H1 (cell line): ENCODE measurements around the gene TDRD1. TPM values are rescaled to one million over a fixed set of nuclear protein-coding genes. Genes with fewer than 3 reads are reported as not detected.

Experiments used
- CTCF ChIA-PET: fragments of 300-600 bp; sonication (Branson Sonifier 250); formaldehyde crosslinking; loops from one replicate; lab custom pipeline; 2021; ENCODE audit not compliant: partially characterized antibody; lab: Charles Lee
- POLR2A ChIA-PET: fragments of 300-600 bp; sonication (Branson Sonifier 250); formaldehyde crosslinking; loops from one replicate; lab custom pipeline; 2021; ENCODE audit warnings: inconsistent platforms; ENCODE audit not compliant: partially characterized antibody; lab: Charles Lee
- DNase-seq, 2 experiments: peaks; one replicate each; pipeline versions ENCODE4 v3.0.0 to v3.0.0-alpha.2; 2010 to 2022; ENCODE audit warnings: low spot score in 2 of 2, low read depth in 1 of 2, mixed read lengths in 1 of 2
- FAIRE-seq: peaks from 2 replicates; lab custom pipeline; 2011; peaks lifted over from hg19 to GRCh38; lab: Jason Lieb, UNC
- H2AFZ ChIP-seq: 2 replicates; pipeline ENCODE4 v1.8.1; 2012; ENCODE audit warnings: low read length, inconsistent platforms
- H2AK5ac ChIP-seq: 2 replicates; pipeline ENCODE4 v1.6.1; 2013; ENCODE audit warnings: low read depth, low read length
- H2BK120ac ChIP-seq: replicated peaks from 2 replicates; pipeline ENCODE3; 2013; ENCODE audit warnings: low read depth, low read length, inconsistent platforms
- H2BK12ac ChIP-seq: 2 replicates; pipeline ENCODE4 v1.6.1; 2013; ENCODE audit warnings: low read depth, low read length
- H2BK15ac ChIP-seq: 2 replicates; pipeline ENCODE4 v1.6.1; 2013; ENCODE audit warnings: low read length
- H2BK20ac ChIP-seq: 2 replicates; pipeline ENCODE4 v1.6.1; 2013; ENCODE audit warnings: low read length
- H2BK5ac ChIP-seq: 2 replicates; pipeline ENCODE4 v1.6.1; 2013; ENCODE audit warnings: low read depth, low read length
- H3K14ac ChIP-seq: 2 replicates; pipeline ENCODE4 v1.6.1; 2013; ENCODE audit warnings: inconsistent platforms; ENCODE audit not compliant: insufficient read length
- H3K18ac ChIP-seq: 2 replicates; pipeline ENCODE4 v1.6.1; 2013; ENCODE audit warnings: low read length; ENCODE audit errors: extremely low read depth
- H3K23ac ChIP-seq: 2 replicates; pipeline ENCODE4 v1.6.1; 2013; ENCODE audit warnings: inconsistent platforms; ENCODE audit not compliant: insufficient read length
- H3K23me2 ChIP-seq: 2 replicates; pipeline ENCODE4 v1.6.1; 2013; ENCODE audit warnings: low read depth, low read length
- H3K27ac ChIP-seq: 2 replicates; pipeline ENCODE4 v1.6.1; 2011; ENCODE audit warnings: low read depth, low read length, inconsistent platforms
- H3K27me3 ChIP-seq, 4 experiments: replicated peaks in 1 of 4; 1 replicate in 1 of 4; 2 replicates in 3 of 4; pipeline versions ENCODE4 v1.6.1 to v1.8.1; 2011 to 2013; ENCODE audit warnings: low read length in 3 of 4, mild to moderate bottlenecking in 3 of 4, inconsistent platforms in 2 of 4, mixed read lengths in 2 of 4, moderate library complexity in 1 of 4; ENCODE audit not compliant: control insufficient read depth in 3 of 4, insufficient read depth in 3 of 4; ENCODE audit errors: extremely low read depth in 1 of 4
- H3K36me3 ChIP-seq, 4 experiments: 2 replicates each; pipeline versions ENCODE4 v1.6.1 to v1.8.1; 2011 to 2013; ENCODE audit warnings: mild to moderate bottlenecking in 4 of 4, low read length in 3 of 4, moderate library complexity in 2 of 4, control low read depth in 1 of 4, inconsistent platforms in 1 of 4; ENCODE audit not compliant: insufficient read depth in 4 of 4, control insufficient read depth in 2 of 4
- H3K4ac ChIP-seq: replicated peaks from 2 replicates; pipeline ENCODE3; 2013; ENCODE audit warnings: low read length, low read depth, mixed read lengths, inconsistent platforms; ENCODE audit not compliant: insufficient read length
- H3K4me1 ChIP-seq, 4 experiments: replicated peaks in 1 of 4; 1 replicate in 1 of 4; 2 replicates in 3 of 4; pipeline versions ENCODE4 v1.6.1 to v1.8.1; 2011 to 2013; ENCODE audit warnings: low read length in 3 of 4, inconsistent platforms in 2 of 4, mixed read lengths in 1 of 4; ENCODE audit not compliant: insufficient read depth in 4 of 4, control insufficient read depth in 3 of 4
- H3K4me2 ChIP-seq, 2 experiments: 2 replicates each; pipeline versions ENCODE4 v1.6.1 to v1.8.1; 2011 to 2013; ENCODE audit warnings: low read depth in 2 of 2, low read length in 2 of 2, control low read depth in 1 of 2, inconsistent platforms in 1 of 2, mild to moderate bottlenecking in 1 of 2; ENCODE audit not compliant: insufficient read depth in 1 of 2
- H3K4me3 ChIP-seq, 4 experiments: fragments of 200-600, 300-600 bp in 1 of 4; sonication (generic), shearing (Covaris generic), sonication (Bioruptor Twin) in 1 of 4; 2 replicates each; pipeline versions ENCODE4 v1.5.1 to v1.8.1; 2011 to 2016; ENCODE audit warnings: low read length in 4 of 4, low read depth in 3 of 4, control low read depth in 2 of 4, inconsistent platforms in 2 of 4, mild to moderate bottlenecking in 2 of 4, mixed read lengths in 1 of 4, moderate library complexity in 1 of 4; ENCODE audit not compliant: insufficient read depth in 2 of 4; ENCODE audit errors: extremely low read depth in 1 of 4
- H3K56ac ChIP-seq: replicated peaks from 2 replicates; pipeline ENCODE3; 2013; ENCODE audit warnings: low read depth, mild to moderate bottlenecking, mixed read lengths, low read length, inconsistent platforms; ENCODE audit not compliant: insufficient read length
- H3K79me1 ChIP-seq: 2 replicates; pipeline ENCODE4 v1.6.1; 2013; ENCODE audit warnings: low read depth, low read length, control low read depth
- H3K79me2 ChIP-seq, 2 experiments: 2 replicates each; pipeline versions ENCODE4 v1.6.1 to v1.8.1; 2012 to 2013; ENCODE audit warnings: low read length in 2 of 2, mild to moderate bottlenecking in 2 of 2, inconsistent platforms in 1 of 2; ENCODE audit not compliant: insufficient read depth in 2 of 2, control insufficient read depth in 1 of 2
- H3K9ac ChIP-seq, 4 experiments: replicated peaks in 1 of 4; 1 replicate in 1 of 4; 2 replicates in 3 of 4; pipeline versions ENCODE4 v1.6.1 to v1.8.1; 2011 to 2013; ENCODE audit warnings: low read depth in 3 of 4, low read length in 3 of 4, control low read depth in 2 of 4, mild to moderate bottlenecking in 2 of 4, moderate library complexity in 2 of 4, inconsistent platforms in 1 of 4; ENCODE audit errors: extremely low read depth in 1 of 4
- H3K9me3 ChIP-seq, 2 experiments: 2 replicates each; pipeline versions ENCODE4 v1.6.1 to v1.8.1; 2012 to 2013; ENCODE audit warnings: mild to moderate bottlenecking in 2 of 2, moderate library complexity in 2 of 2, control low read depth in 1 of 2, inconsistent platforms in 1 of 2, low read depth in 1 of 2, low read length in 1 of 2, mixed read lengths in 1 of 2; ENCODE audit not compliant: insufficient read depth in 2 of 2
- H4K20me1 ChIP-seq, 2 experiments: replicated peaks in 1 of 2; 2 replicates each; pipeline versions ENCODE3 to v1.8.1; 2011 to 2013; ENCODE audit warnings: inconsistent platforms in 2 of 2, low read length in 2 of 2, mild to moderate bottlenecking in 1 of 2; ENCODE audit not compliant: insufficient read depth in 2 of 2, control insufficient read depth in 1 of 2
- H4K5ac ChIP-seq: 2 replicates; pipeline ENCODE4 v1.6.1; 2013; ENCODE audit warnings: low read length, low read depth, mixed read lengths, inconsistent platforms; ENCODE audit not compliant: insufficient read length
- H4K8ac ChIP-seq: 2 replicates; pipeline ENCODE4 v1.8.0; 2013; ENCODE audit warnings: mild to moderate bottlenecking, moderate library complexity, low read length, inconsistent platforms; ENCODE audit not compliant: insufficient read depth; ENCODE audit errors: extremely low read depth
- H4K91ac ChIP-seq: replicated peaks from 2 replicates; pipeline ENCODE3; 2013; ENCODE audit warnings: low read length, mixed read lengths, inconsistent platforms; ENCODE audit not compliant: insufficient read length
- CHD1 ChIP-seq: IDR thresholded peaks from 2 replicates; pipeline ENCODE4 v1.6.1; 2012; ENCODE audit warnings: low read depth, low read length, improper control_type of control experiment
- JUN ChIP-seq: IDR thresholded peaks from 2 replicates; pipeline ENCODE4 v1.6.1; 2011; ENCODE audit warnings: low read depth, mild to moderate bottlenecking, improper control_type of control experiment, low read length
- PHF8 ChIP-seq: fragments of 200-600 bp; sonication (generic); conservative IDR thresholded peaks from 2 replicates; pipeline ENCODE4 v1.7.1; 2012; ENCODE audit warnings: low read depth, mild to moderate bottlenecking, inconsistent platforms, low read length, moderate library complexity
- POLR2AphosphoS5 ChIP-seq: IDR thresholded peaks from 2 replicates; pipeline ENCODE4 v1.6.1; 2011; ENCODE audit warnings: low read depth, low read length
- POU5F1 ChIP-seq: IDR thresholded peaks from 2 replicates; pipeline ENCODE4 v1.6.1; 2011; ENCODE audit warnings: low read depth, mild to moderate bottlenecking, low read length, moderate library complexity
- RBBP5 ChIP-seq: IDR thresholded peaks from 2 replicates; pipeline ENCODE4 v1.7.1; 2012; ENCODE audit warnings: low read depth, mild to moderate bottlenecking, inconsistent platforms, low read length, moderate library complexity, borderline replicate concordance
- WGBS, 2 experiments: shearing (Covaris generic) in 1 of 2; methylation state at CpG; one replicate each; pipeline versions ENCODE4 v1.1.6 to v1.1.7; 2013 to 2015; ENCODE audit warnings: low lambda C conversion rate in 2 of 2, mixed read lengths in 2 of 2, inconsistent platforms in 1 of 2, low coverage in 1 of 2, missing lambda C conversion rate in 1 of 2; ENCODE audit not compliant: insufficient replicate concordance in 2 of 2, insufficient coverage in 1 of 2, insufficient read length in 1 of 2; ENCODE audit errors: extremely low coverage in 1 of 2, missing lambda C conversion rate in 1 of 2; 5-methylcytosine and 5-hydroxymethylcytosine counted together
- polyA plus RNA-seq, 7 experiments: library from polyadenylated mRNA; depleted of rRNA in 3 of 7; stranded (reverse) in 5 of 7; unstranded in 2 of 7; fragments of >200 nt in 5 of 7; fragments of 200-250 nt in 2 of 7; gene quantifications; 1 replicate in 5 of 7; 2 replicates in 1 of 7; 4 replicates in 1 of 7; pipeline versions ENCODE4 v1.2.1 to v1.2.3, GENCODE V29; 2011 to 2013; ENCODE audit warnings: missing spikeins in 2 of 7, mixed read lengths in 2 of 7
- total RNA-seq: library from RNA; stranded (reverse); fragmentation: NEBNext Ultra II Directional; extraction: Animal tissue kit (Norgen Biotek cat#: 25700); gene quantifications from 2 replicates; pipeline ENCODE4 v1.2.1, GENCODE V29; 2021

TDRD1 gene
- total and polyA plus RNA-seq, 2 of the 8 experiments (the other 6 are each of a cell fraction or from before 2014, with no cell fraction given): 0.02 to 0.71 TPM

DNA sequence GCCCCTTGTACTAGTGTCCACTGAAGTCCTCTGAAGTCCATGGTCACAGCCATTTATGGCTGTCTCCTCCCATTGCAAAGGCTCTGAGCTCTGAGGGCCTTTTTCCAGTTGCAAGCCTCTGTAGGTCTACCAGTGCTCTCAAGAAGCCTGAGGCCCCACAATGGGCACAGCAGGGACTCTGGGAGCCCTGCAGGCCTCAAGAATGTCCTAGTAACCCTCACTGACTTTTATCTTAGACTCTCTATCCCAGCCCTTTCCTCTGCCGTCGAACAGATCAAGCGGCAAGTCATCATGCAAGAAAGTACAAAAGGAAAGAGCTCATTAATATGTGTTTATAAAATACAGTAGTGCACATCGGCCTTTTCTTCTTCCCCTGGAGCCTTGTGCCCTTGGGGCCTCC lies 83.3 kb downstream of the TDRD1 start:
- CTCF ChIA-PET: interaction anchor here (0.6 to 2.3 kb wide), 7 partner anchors 13 to 175 kb away, joined by 3 to 7 read pairs (median 3); no protein-coding TSS in a partner anchor
- TF ChIP-seq POLR2AphosphoS5 (no peak), JUN (no peak), PHF8 (no peak), RBBP5 (no peak), POU5F1 (no peak), CHD1 (no peak)

More for the DNA sequence above, 83.3 kb downstream of the TDRD1 start:
- Histone ChIP-seq H2BK15ac (no peak overlapping the region), H2AFZ (no peak overlapping the region), H3K4me2 (no peak overlapping the region), H3K4ac (no peak overlapping the region), H2BK120ac (no peak overlapping the region), H3K9me3 (no peaks in the 10 kb centered on the region), H4K20me1 (no peaks in the 10 kb centered on the region), H3K79me1 (no peaks in the 10 kb centered on the region), H2BK20ac (no peak overlapping the region), H2BK5ac (no peak overlapping the region), H3K23me2 (no peaks in the 10 kb centered on the region), H3K9ac (no peak overlapping the region), H3K27ac (no peak overlapping the region), H3K4me3 (no peak overlapping the region), H2AK5ac (no peak overlapping the region), H4K5ac (no peak overlapping the region), H3K4me1 (no peaks in the 10 kb centered on the region), H4K91ac (no peak overlapping the region), H2BK12ac (no peak overlapping the region), H3K23ac (no peak overlapping the region), H3K27me3 (no peaks in the 10 kb centered on the region), H3K79me2 (no peaks in the 10 kb centered on the region), H3K56ac (no peak overlapping the region), H3K14ac (no peak overlapping the region), H4K8ac (no peak overlapping the region), H3K18ac (no peak overlapping the region), H3K36me3 (no peaks in the 10 kb centered on the region)
- whole genome bisulfite sequencing, 2 experiments: 91% methylated on average over 4 of the region's 4 CpGs; no CpG with 5 or more reads in 1 of the 2 experiments
- no peak for DNase-seq
- FAIRE-seq: no peak
- POLR2A ChIA-PET: no interaction called here
